Stimulated activated naive CD8-positive, alpha-beta T cell treated with anti-CD3 and anti-CD28 coated beads, Interleukin-15, Interleukin-2, amounts not matched to agents 100 ng/mL and 50 ng/mL, for 24 hours (primary cell): ENCODE results near the gene ZNF333.
"Not testable (repeated sequence)": the region's sequence is repeated elsewhere in the genome, so short reads cannot be mapped to it uniquely, and the experiment has no call there.

Experiments
- H3K27ac Mint-ChIP-seq: one replicate; pipeline ENCODE4 v1.8.0; 2021; ENCODE audit warnings: mild to moderate bottlenecking, mixed read lengths
- H3K27me3 Mint-ChIP-seq: one replicate; pipeline ENCODE4 v1.8.0; 2021; ENCODE audit warnings: mixed read lengths
- H3K36me3 Mint-ChIP-seq: one replicate; pipeline ENCODE4 v1.8.0; 2021; ENCODE audit warnings: low read depth, mixed read lengths
- H3K4me1 Mint-ChIP-seq: one replicate; pipeline ENCODE4 v1.8.0; 2021; ENCODE audit warnings: low read depth, mixed read lengths
- H3K4me3 Mint-ChIP-seq: one replicate; pipeline ENCODE4 v1.8.0; 2021; ENCODE audit warnings: mild to moderate bottlenecking, mixed read lengths
- H3K9me3 Mint-ChIP-seq: one replicate; pipeline ENCODE4 v1.8.0; 2021; ENCODE audit warnings: mixed read lengths

Gene ZNF333

GRCh38 chr19:14769201-14769600 is 79.4 kb downstream of the ZNF333 start:
- H3K27me3 Mint-ChIP-seq = peaks cover 8% of the 10 kb centered on the region
- no peak overlapping the region for H3K4me3 Mint-ChIP-seq
- no peak overlapping the region for H3K27ac Mint-ChIP-seq
- H3K4me1 Mint-ChIP-seq = no peaks in the 10 kb centered on the region
- H3K36me3 Mint-ChIP-seq = peaks cover 4% of the 10 kb centered on the region
- no peaks in the 10 kb centered on the region for H3K9me3 Mint-ChIP-seq

GRCh38 chr19:14770136-14770535 is 80.3 kb downstream of the ZNF333 start:
- Mint-ChIP-seq H3K4me3 (no peak overlapping the region), H3K4me1 (no peaks in the 10 kb centered on the region), H3K27ac (no peak overlapping the region), H3K27me3 (peaks cover 7% of the 10 kb centered on the region), H3K36me3 (peaks cover 4% of the 10 kb centered on the region), H3K9me3 (no peaks in the 10 kb centered on the region)

- Mint-ChIP-seq H3K36me3 (no peaks in the 10 kb centered on the region), H3K27me3 (peaks cover 15% of the 10 kb centered on the region), H3K9me3 (no peaks in the 10 kb centered on the region), H3K4me3 (no peak overlapping the region), H3K27ac (no peak overlapping the region), H3K4me1 (peaks cover 8% of the 10 kb centered on the region)
Measured at GRCh38 chr19:14770944-14771839, 81.3 kb downstream of the ZNF333 start.

- no peak overlapping the region for H3K4me3 Mint-ChIP-seq
- no peaks in the 10 kb centered on the region for H3K9me3 Mint-ChIP-seq
- H3K4me1 Mint-ChIP-seq = peaks cover 17% of the 10 kb centered on the region
- H3K36me3 Mint-ChIP-seq = no peaks in the 10 kb centered on the region
- H3K27ac Mint-ChIP-seq = no peak overlapping the region
- H3K27me3 Mint-ChIP-seq = peaks cover 16% of the 10 kb centered on the region
Measured at GRCh38 chr19:14772467-14772866, 82.6 kb downstream of the ZNF333 start.

GRCh38 chr19:14772995-14773394 is 83.1 kb downstream of the ZNF333 start:
- H3K9me3 Mint-ChIP-seq = no peaks in the 10 kb centered on the region
- H3K4me1 Mint-ChIP-seq = peaks cover 20% of the 10 kb centered on the region
- H3K36me3 Mint-ChIP-seq = no peaks in the 10 kb centered on the region
- H3K27me3 Mint-ChIP-seq = peaks cover 21% of the 10 kb centered on the region
- H3K4me3 Mint-ChIP-seq = no peak overlapping the region
- no peak overlapping the region for H3K27ac Mint-ChIP-seq

GRCh38 chr19:14773722-14774121 is 83.9 kb downstream of the ZNF333 start:
- peaks cover 20% of the 10 kb centered on the region for H3K4me1 Mint-ChIP-seq
- H3K27me3 Mint-ChIP-seq = peaks cover 26% of the 10 kb centered on the region
- H3K36me3 Mint-ChIP-seq, H3K27ac Mint-ChIP-seq, H3K4me3 Mint-ChIP-seq, H3K9me3 Mint-ChIP-seq: not testable (repeated sequence)

- Mint-ChIP-seq H3K4me1 (peaks cover 20% of the 10 kb centered on the region), H3K27me3 (peaks cover 30% of the 10 kb centered on the region), H3K9me3 (no peaks in the 10 kb centered on the region), H3K4me3 (no peak overlapping the region), H3K27ac (no peak overlapping the region), H3K36me3 (no peaks in the 10 kb centered on the region)
Measured at GRCh38 chr19:14774373-14774772, 84.5 kb downstream of the ZNF333 start.

- not testable (repeated sequence) for H3K27ac Mint-ChIP-seq, H3K36me3 Mint-ChIP-seq, H3K9me3 Mint-ChIP-seq
- Mint-ChIP-seq H3K4me1 (peaks cover 20% of the 10 kb centered on the region), H3K4me3 (peak overlapping the region; percentile 86), H3K27me3 (peaks cover 31% of the 10 kb centered on the region)
Measured at GRCh38 chr19:14775326-14775725, 85.5 kb downstream of the ZNF333 start.

GRCh38 chr19:14775869-14776586 is 86.2 kb downstream of the ZNF333 start:
- Mint-ChIP-seq H3K27me3 (peaks cover 31% of the 10 kb centered on the region), H3K4me1 (peaks cover 20% of the 10 kb centered on the region), H3K4me3 (peak overlapping the region; percentile 86), H3K27ac (peak overlapping the region; percentile 89), H3K9me3 (no peaks in the 10 kb centered on the region), H3K36me3 (no peaks in the 10 kb centered on the region)

GRCh38 chr19:14777645-14778044 is 87.8 kb downstream of the ZNF333 start:
- H3K9me3 Mint-ChIP-seq, H3K36me3 Mint-ChIP-seq, H3K27ac Mint-ChIP-seq, H3K4me3 Mint-ChIP-seq: not testable (repeated sequence)
- Mint-ChIP-seq H3K27me3 (peaks cover 31% of the 10 kb centered on the region), H3K4me1 (peaks cover 20% of the 10 kb centered on the region)

GRCh38 chr19:14778110-14778845 is 88.4 kb downstream of the ZNF333 start, which contains the start of gene ADGRE2:
TSS of gene ADGRE2 (minus strand) at chr19:14778560. CDS start at chr19:14776756, 1,804 bp downstream.
- not testable (repeated sequence) for H3K4me3 Mint-ChIP-seq, H3K9me3 Mint-ChIP-seq, H3K36me3 Mint-ChIP-seq, H3K27ac Mint-ChIP-seq
- Mint-ChIP-seq H3K27me3 (peaks cover 36% of the 10 kb centered on the region), H3K4me1 (peaks cover 26% of the 10 kb centered on the region)

GRCh38 chr19:14779151-14779550 is 89.3 kb downstream of the ZNF333 start:
- Mint-ChIP-seq H3K4me3 (no peak overlapping the region), H3K4me1 (peaks cover 32% of the 10 kb centered on the region), H3K27me3 (peaks cover 30% of the 10 kb centered on the region), H3K9me3 (no peaks in the 10 kb centered on the region), H3K27ac (no peak overlapping the region), H3K36me3 (no peaks in the 10 kb centered on the region)

GRCh38 chr19:14780622-14781225 is 90.9 kb downstream of the ZNF333 start:
- not testable (repeated sequence) for H3K4me3 Mint-ChIP-seq, H3K9me3 Mint-ChIP-seq, H3K36me3 Mint-ChIP-seq, H3K27ac Mint-ChIP-seq
- peaks cover 43% of the 10 kb centered on the region for H3K4me1 Mint-ChIP-seq
- peaks cover 27% of the 10 kb centered on the region for H3K27me3 Mint-ChIP-seq

GRCh38 chr19:14781713-14782536 is 92.1 kb downstream of the ZNF333 start:
- Mint-ChIP-seq H3K27me3 (peaks cover 22% of the 10 kb centered on the region), H3K4me1 (peaks cover 41% of the 10 kb centered on the region)
- H3K9me3 Mint-ChIP-seq, H3K36me3 Mint-ChIP-seq, H3K27ac Mint-ChIP-seq, H3K4me3 Mint-ChIP-seq: not testable (repeated sequence)
